GM21447 (cell line): ENCODE measurements around the gene DSC3.

Experiments
- ATAC-seq: cut with Tn5 transposase; IDR thresholded peaks from one replicate; pipeline ENCODE4 v1.9.1; 2021; ENCODE audit not compliant: unreplicated experiment

DSC3 gene

GRCh38 chr18:31042406-31043181 is at the start of gene DSC3:
TSS of gene DSC3 (minus strand) at chr18:31042742. CDS start at chr18:31042660, 82 bp downstream.
- ATAC-seq: no peak

DNA sequence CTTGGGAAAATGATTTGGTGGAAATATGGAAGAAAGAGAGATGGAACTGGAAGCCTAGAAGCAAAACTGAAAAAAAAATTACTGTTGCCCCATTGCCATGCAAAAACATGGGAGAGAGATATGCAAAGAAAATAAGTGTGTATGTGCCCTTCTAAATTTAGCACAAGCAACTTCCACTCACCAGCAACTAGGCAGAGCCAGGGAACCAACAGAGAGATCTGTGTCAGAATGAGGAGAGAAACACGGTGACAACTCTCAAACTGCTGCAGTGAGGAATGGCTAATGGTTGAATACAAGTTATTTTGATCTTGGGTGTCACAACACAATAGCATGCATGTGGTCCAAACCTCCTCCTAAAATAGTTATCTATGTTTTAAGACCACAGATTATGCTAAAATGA is 48.8 kb upstream of the DSC3 start:
- no peak for ATAC-seq

GRCh38 chr18:31088532-31088931 is 46.0 kb upstream of the DSC3 start:
- ATAC-seq: no peak

DNA sequence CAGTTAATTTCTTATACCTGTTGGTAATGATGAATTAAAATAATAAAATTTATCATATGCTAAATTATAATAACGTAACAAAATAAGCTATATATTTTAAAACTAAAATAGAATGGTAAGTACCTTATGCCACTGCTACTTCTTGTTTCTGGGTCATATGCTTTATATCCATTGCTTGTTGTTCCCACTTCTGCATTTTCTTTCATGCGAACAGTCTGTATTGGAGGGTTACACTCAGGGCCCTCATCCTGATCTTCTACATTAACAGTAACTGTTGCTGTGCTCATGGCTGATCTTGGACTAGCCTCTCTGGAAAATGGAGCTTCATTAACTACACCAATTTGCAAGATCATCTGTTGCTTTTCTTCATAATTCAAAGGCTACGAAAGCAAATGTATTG is 37.4 kb upstream of the DSC3 start:
- no peak for ATAC-seq

- ATAC-seq: no peak
Observed at GRCh38 chr18:31077878-31078277, 35.3 kb upstream of the DSC3 start.

DNA sequence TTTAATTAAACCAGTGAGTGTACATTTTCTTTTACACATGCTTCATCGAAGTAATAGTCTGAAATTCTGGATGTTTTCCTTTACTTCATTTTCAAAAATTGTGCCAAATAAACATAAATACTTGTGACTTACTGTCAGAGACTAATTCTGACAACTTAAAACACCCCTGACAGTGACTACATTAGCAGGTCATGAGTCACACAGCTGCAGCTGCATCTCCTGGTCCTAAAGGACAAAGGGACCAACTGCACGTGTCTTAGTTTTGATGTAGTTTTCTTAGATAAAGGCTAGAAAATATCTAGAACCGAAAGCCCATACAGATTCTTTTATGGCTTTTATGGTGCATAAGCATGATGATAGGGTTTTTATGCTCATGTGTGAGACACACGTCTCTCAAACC is 29.6 kb upstream of the DSC3 start:
- ATAC-seq: no peak

GRCh38 chr18:31070206-31070605 is 27.7 kb upstream of the DSC3 start:
- ATAC-seq: no peak

GRCh38 chr18:31066266-31066665 is 23.7 kb upstream of the DSC3 start:
- no peak for ATAC-seq

DNA sequence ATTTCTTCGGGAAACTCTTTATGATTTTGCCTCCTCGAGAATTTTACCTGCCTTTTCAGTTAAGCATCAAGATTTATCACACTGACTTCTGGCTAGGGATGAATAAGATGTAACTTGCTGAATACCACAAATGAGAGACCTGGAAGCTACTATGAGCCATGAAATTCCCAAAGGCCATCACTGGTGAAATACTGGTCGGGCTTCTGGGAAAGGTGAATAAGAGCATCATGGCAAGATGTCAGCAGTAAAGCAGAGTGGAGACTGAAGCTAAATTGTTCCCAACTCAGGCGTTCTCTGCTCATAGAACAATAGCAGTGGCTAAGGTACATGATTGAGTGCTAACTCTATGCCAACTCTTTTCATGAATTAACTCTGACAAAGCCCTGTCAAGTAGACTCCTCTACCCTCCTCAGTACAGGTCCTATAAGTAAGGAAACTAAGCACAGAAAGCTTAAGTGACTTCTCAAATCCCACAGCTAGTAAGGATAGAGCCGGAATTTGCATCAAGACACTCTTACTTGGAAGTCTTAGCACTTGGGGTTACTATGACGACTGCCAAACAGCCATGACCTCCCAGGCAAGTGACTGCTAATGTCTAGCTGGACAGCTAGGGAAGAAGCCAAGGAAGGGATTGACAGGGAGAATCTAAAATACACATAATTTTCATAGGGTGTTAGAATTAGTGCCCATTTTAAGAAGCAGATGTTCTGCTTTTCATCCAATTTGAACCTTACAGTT is 22.7 kb upstream of the DSC3 start:
- ATAC-seq: no peak

DNA sequence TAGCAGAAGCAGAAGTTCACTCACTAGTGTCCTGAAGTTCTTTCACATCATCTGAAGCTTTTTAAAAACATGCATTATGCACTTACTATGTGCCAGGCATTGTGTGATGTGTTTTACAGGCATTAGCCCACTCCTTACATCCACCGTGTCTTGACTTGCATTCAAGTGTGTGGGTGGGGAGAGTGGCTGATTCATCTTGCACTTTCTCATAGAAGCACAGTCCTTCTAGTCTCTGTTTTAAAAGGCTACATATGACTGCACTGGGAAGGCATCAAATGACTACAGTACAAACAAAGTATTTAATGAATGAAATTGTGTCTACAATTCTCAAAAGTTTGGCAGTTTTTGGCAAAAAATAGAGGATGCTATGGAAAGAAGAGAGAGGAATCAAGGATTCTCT is 21.6 kb upstream of the DSC3 start:
- ATAC-seq: no peak

DNA sequence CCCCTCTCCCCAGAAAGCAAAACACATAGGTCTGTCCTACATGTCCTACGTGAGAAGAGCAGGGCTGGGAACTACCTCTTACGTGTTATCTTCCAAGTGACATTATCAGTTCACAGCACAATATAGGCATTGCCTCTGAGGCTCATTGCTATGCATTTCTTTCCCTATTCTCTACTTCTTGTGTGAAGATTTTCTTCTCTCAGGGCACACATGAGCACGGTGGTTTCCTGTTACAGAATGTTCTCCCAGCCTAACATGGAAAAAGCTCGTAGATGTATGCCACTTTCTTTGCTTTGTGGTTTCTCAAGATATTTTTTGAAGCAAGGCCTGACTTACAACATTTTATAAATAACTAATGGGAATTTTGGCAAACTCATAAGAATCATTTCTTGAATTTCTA is 19.4 kb upstream of the DSC3 start:
- ATAC-seq: no peak

DNA sequence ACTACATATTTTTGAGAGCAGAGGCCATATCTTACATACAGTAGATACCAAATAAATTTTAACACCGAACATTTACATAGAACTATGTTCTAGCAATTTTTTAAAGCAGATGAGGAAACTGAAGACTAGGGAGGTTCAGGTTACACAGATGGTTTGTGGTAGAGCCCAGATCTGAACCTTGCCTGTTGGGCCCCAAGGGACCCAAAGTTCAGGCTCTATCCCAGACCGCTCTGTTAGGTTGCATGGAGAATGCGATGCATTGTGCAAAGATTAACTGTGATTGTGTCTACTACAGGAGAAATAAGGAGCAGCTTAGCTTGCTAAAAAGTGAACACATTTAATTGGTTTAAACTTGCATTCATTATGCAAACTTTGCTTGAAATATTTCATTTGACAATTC is 16.4 kb upstream of the DSC3 start:
- no peak for ATAC-seq

GRCh38 chr18:31057917-31058316 is 15.4 kb upstream of the DSC3 start:
- no peak for ATAC-seq

DNA sequence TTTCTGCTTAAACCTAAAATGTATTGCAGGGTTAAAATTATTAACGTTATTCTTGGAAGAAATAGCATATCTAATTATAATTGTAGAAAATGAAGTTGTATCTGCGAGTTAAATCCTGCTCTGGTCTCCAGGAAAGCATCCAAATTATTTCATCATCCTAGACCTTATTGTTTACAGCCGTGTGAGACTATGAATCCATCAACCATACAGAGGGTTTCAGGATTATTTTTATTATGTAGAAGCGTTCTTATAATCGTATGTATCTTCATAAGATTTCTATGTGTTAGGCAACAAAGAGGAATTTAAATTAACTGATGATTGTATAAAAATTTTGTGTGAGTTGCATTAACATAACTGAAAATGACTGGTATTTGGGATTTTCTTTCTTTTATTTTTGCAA is 14.5 kb upstream of the DSC3 start:
- ATAC-seq: no peak

DNA sequence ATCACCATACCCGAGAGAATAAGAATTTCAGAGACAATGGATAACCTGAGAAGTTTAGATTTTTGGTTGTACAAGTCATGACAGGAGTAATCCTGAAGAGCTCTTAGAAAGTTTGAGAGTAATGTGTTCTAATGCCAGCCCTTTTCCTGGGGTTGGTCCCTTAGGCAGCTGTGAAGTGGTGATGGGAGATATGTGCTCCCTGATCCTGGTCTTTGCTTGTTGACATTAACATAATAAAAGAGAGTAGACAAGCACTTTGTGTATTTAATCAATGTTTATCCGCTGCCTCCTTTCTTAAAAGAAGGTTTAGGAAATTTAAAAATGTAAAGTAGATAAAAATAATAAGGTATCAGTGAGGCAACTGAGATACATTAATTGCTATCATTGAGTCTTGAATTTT is 13.8 kb upstream of the DSC3 start:
- ATAC-seq: no peak

GRCh38 chr18:31050635-31051034 is 8.1 kb upstream of the DSC3 start:
- no peak for ATAC-seq

DNA sequence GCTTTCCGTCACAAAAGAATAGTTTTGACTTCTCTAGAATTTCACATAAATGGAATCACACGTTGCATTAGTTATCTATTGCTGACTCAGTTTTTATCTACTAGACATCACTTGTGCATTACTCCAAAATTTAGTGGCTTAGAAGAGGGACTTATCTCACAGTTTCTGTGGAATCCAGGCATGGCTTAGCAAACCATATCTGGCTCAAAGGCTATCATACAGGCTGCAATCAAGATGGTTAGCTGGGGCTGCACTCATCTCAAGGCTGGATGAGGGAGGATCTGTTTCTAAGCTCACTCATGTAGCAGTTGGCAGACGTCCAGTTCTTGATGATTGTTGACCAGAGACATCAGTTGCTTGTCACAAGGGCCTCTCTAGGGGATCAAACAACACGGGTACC is 6.6 kb upstream of the DSC3 start:
- no peak for ATAC-seq

GRCh38 chr18:31048216-31048615 is 5.7 kb upstream of the DSC3 start:
- ATAC-seq: no peak

DNA sequence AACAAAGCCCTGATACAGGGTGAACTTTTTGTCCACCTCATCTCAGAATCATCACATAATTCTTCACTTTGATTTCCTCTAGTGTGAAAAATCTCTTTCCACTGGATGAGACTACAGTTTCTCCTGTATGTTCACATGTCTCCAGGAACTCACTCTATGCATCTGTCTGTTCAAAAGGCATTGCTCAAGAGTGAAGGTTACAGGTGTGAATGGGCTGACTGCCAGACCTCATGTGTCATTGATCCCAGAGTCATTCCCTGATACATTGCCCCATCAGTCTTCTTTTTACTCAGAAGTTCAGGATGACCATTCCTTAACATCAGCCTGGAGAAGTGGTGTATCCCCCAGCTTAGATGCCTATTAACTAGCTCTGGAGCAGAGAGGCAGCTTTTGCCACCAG is 4.4 kb upstream of the DSC3 start:
- no peak for ATAC-seq

DNA sequence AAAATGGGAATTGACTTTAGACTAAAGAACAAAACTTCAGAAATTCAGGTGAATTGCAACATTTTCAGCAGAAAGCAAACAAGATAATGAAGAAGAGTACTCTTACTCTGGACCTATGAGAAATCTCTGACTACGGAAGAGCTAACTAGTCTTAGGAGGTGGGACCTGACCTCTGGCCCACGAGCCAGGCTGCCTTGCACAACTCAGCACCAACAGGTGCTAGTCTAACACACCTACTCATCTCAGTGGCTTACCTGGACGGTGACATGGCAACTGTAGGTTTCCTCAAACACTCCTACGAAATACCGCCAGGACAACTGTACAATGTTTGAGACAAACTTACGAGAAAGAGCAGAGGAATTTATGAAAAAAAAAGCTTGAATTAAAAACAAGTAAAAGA is 3.1 kb upstream of the DSC3 start:
- no peak for ATAC-seq

- no peak for ATAC-seq
Observed at GRCh38 chr18:31044926-31045325, 2.4 kb upstream of the DSC3 start.

- ATAC-seq: no peak
Observed at GRCh38 chr18:31043709-31044108, 1.2 kb upstream of the DSC3 start.

DNA sequence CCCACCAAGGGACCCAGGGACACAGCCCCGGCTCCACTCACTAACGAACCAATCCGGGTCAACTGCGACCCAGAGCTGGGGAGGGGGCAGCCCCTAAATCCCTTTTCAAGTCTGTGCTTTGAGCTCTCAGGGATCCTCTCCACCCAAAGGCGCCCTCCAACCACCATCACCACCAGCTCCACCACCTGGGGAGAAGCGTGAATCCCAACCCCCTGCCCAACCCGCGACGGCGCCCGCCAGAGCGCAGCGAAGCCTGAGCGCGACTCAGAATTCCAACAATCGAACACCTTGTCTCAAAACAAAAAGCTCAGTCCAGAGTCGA is 497 bp downstream of the DSC3 start:
- ATAC-seq: no peak
